K562 (cell line): ENCODE results near the gene TRA2B. TPM values are rescaled to one million over a fixed set of nuclear protein-coding genes. Genes with fewer than 3 reads are reported as not detected.

ENCODE experiments used
- ARID2 ChIP-seq: fragments of 450-650 bp; IDR thresholded peaks from 2 replicates; pipeline ENCODE4 v1.6.1; 2017; ENCODE audit warnings: antibody characterized with exemption, mild to moderate bottlenecking
- HNRNPH1 ChIP-seq: fragments of 200-400 bp; formaldehyde crosslinking; optimal IDR thresholded peaks from 2 replicates; pipeline ENCODE3; 2017; ENCODE audit warnings: low read depth, mild to moderate bottlenecking, low read length, moderate library complexity
- MAZ ChIP-seq, 2 experiments: fragments of 450-650 bp in 1 of 2; sonication (generic) in 1 of 2; formaldehyde crosslinking; IDR thresholded peaks in 1 of 2; conservative IDR thresholded peaks in 1 of 2; 2 replicates each; pipeline versions ENCODE4 v1.4.0 to v1.5.0; 2020; ENCODE audit warnings: mild to moderate bottlenecking in 1 of 2, missing genetic modification reagents in 1 of 2
- NCOA1 ChIP-seq: fragments of 450-650 bp; IDR thresholded peaks from 2 replicates; pipeline ENCODE4 v1.6.1; 2016; ENCODE audit warnings: low read depth
- RAD21 ChIP-seq, 2 experiments: fragments of 250-450 bp in 1 of 2; fragments of 450-650 bp in 1 of 2; sonication (Bioruptor Pico) in 1 of 2; formaldehyde crosslinking in 1 of 2; IDR thresholded peaks in 1 of 2; conservative IDR thresholded peaks in 1 of 2; 2 replicates each; pipeline versions ENCODE4 v1.4.0 to v1.8.0; 2020 to 2022; ENCODE audit warnings: mild to moderate bottlenecking in 2 of 2, moderate library complexity in 1 of 2
- RBM39 ChIP-seq: fragments of 200-400 bp; formaldehyde crosslinking; optimal IDR thresholded peaks from 2 replicates; pipeline ENCODE3; 2018; ENCODE audit warnings: low read depth, low read length
- REST ChIP-seq, 2 experiments: fragments of 450-650 bp; formaldehyde crosslinking in 1 of 2; IDR thresholded peaks; 2 replicates each; pipeline versions ENCODE4 v1.4.0 to v1.6.1; 2014 to 2020; ENCODE audit warnings: mild to moderate bottlenecking in 2 of 2, borderline replicate concordance in 1 of 2, low read depth in 1 of 2
- SOX6 ChIP-seq: fragments of 450-650 bp; IDR thresholded peaks from 2 replicates; pipeline ENCODE4 v1.6.1; 2014; ENCODE audit warnings: mild to moderate bottlenecking
- TFAP4 ChIP-seq: sonication (generic); formaldehyde crosslinking; IDR thresholded peaks from 2 replicates; pipeline ENCODE4 v1.8.0; 2022; ENCODE audit warnings: missing genetic modification reagents, mild to moderate bottlenecking, moderate library complexity, borderline replicate concordance
- XRCC5 ChIP-seq: fragments of 200-400 bp; formaldehyde crosslinking; IDR thresholded peaks from 2 replicates; pipeline ENCODE4 v1.6.1; 2017; ENCODE audit warnings: low read depth, mild to moderate bottlenecking, low read length
- ZNF24 ChIP-seq: fragments of 450-650 bp; IDR thresholded peaks from 2 replicates; pipeline ENCODE4 v1.6.1; 2016
- ZNF780A ChIP-seq: fragments of 250-450 bp; sonication (Bioruptor Pico); IDR thresholded peaks from 2 replicates; pipeline ENCODE4 v1.5.0; 2021; ENCODE audit warnings: mild to moderate bottlenecking
- polyA plus RNA-seq, 8 experiments: library from polyadenylated mRNA; depleted of rRNA in 4 of 8; stranded (reverse) in 5 of 8; unstranded in 3 of 8; fragments of >200 nt; fragmentation: Nextera tagmentation in 2 of 8; fragmentation: Illumina TruSeq in 1 of 8; extraction: Ambion mirVana in 2 of 8; extraction: Trizol in 1 of 8; gene quantifications; 2 replicates each; pipeline versions ENCODE4 v1.2.1 to v1.2.3, GENCODE V29; 2011 to 2014; ENCODE audit warnings: inconsistent platforms in 1 of 8, missing spikeins in 1 of 8
- total RNA-seq, 7 experiments: library from RNA; depleted of rRNA in 6 of 7; stranded (reverse); fragments of >200 nt in 6 of 7; fragmentation: Illumina TruSeq in 2 of 7; extraction: Trizol in 2 of 7; gene quantifications; 2 replicates each; pipeline versions ENCODE4 v1.2.1 to v1.2.3, GENCODE V29; 2011 to 2021; ENCODE audit warnings: low replicate concordance in 1 of 7

TRA2B gene
- total and polyA plus RNA-seq, 9 of the 15 experiments (the other 6 are each of a cell fraction or from before 2014, with no cell fraction given), result 105 to 411 (median 278) TPM

DNA sequence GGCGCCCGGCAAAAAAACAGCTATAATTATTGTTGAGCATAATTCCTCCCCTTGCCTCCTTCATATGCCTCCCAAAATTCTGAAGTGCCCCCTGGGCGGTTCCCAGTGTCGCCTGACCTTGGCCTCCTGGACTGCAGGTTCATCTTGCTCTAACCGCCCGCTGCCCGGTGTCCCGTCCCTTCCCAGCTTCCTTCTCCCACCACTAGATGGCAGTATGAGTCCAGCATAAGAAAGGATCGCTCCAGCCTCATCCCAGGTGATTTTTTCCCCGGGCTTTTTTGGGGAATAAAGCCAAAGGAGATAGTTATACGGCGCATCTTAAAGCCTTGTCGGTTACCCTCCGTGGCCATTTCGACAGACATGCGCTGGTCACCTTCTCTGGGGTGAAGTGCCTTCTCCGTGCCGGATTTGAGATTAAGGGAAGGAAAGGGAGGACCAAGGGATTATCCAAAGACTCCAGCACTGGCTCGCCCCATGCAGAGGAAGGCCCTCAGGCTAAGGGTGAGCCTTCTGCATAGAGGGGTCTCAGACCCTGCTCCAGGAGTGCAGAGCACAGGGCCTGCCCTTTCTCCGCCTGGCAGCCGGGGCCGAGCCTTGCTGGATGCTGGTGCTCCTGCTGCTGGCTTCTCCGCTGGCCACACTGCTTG, 45.8 kb upstream of the TRA2B start (continued):
- TF ChIP-seq ARID2, result peak; percentile 75; the same call in 1 of the 2 replicates
- peak; percentile 41; the same call in 1 of the 2 replicates for TF ChIP-seq TFAP4 (CRISPR knock-in tag)
- TF ChIP-seq XRCC5, result peak; percentile 40; the same call in 1 of the 2 replicates
- TF ChIP-seq NCOA1, result no peak
- TF ChIP-seq RAD21 (CRISPR knock-in tag; conservative IDR thresholded peaks at IDR 0.05 in 1 of 2, IDR thresholded peaks at IDR 0.05 in 1 of 2), result peak; percentile 93
- peak; percentile 16; the same call in 1 of the 2 replicates for TF ChIP-seq ZNF24
- TF ChIP-seq HNRNPH1, result no peak
- TF ChIP-seq SOX6, result no peak
- TF ChIP-seq ZNF780A (CRISPR knock-in tag), result no peak
- peak; percentile 25 for TF ChIP-seq RBM39
- TF ChIP-seq MAZ (CRISPR knock-in tag; conservative IDR thresholded peaks at IDR 0.05 in 1 of 2, IDR thresholded peaks at IDR 0.05 in 1 of 2), result peak in 1 of 2 experiments; percentile 31; a peak in 1 of 4 replicates
- peak; percentile 84 for TF ChIP-seq REST (IDR thresholded peaks at IDR 0.05; ENCODE audit: borderline replicate concordance)
- no peak for TF ChIP-seq REST (CRISPR knock-in tag; IDR thresholded peaks at IDR 0.05; ENCODE audit: low read depth)
